Measurements from ENCODE around the gene KRTAP10-3. TPM values are rescaled to one million over a fixed set of nuclear protein-coding genes. Genes with fewer than 3 reads are reported as not detected.

Gene KRTAP10-3
- total RNA-seq, 1 donor from 2014 or later: not detected

DNA sequence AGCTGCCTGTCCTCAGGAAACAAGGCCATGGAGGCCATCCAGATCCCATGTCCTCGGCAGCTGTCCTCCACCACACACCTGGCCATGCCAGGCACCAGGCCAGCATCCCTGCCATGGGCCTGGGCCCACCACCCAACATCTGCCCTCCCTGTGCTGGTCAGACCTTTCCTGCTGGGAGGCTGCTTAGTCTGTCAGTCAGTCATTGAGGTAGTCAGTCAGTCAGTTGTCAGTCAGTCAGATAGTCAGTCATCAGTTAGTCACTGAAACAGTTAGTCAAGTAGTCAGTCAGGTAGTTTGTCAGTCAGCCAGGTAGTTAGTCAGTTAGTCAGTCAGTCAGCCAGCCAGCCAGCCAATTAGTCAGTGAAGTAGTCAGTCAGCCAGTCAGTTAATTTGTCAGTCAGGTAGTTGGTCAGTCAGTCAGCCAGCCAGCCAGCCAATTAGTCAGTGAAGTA lies 35.8 kb downstream of the KRTAP10-3 start:
- Mint-ChIP-seq H3K9me3 (ENCODE audit: unreplicated experiment) (peaks cover 9% of the 10 kb centered on the region), H3K27ac (ENCODE audit: unreplicated experiment) (no peak overlapping the region), H3K27me3 (ENCODE audit: unreplicated experiment) (peaks cover 5% of the 10 kb centered on the region), H3K4me3 (ENCODE audit: unreplicated experiment) (no peak overlapping the region), H3K4me1 (ENCODE audit: low read depth, unreplicated experiment) (no peaks in the 10 kb centered on the region), H3K36me3 (ENCODE audit: unreplicated experiment) (no peaks in the 10 kb centered on the region)
- DNase-seq: peak; percentile 28
- TF ChIP-seq, protein P1, sequence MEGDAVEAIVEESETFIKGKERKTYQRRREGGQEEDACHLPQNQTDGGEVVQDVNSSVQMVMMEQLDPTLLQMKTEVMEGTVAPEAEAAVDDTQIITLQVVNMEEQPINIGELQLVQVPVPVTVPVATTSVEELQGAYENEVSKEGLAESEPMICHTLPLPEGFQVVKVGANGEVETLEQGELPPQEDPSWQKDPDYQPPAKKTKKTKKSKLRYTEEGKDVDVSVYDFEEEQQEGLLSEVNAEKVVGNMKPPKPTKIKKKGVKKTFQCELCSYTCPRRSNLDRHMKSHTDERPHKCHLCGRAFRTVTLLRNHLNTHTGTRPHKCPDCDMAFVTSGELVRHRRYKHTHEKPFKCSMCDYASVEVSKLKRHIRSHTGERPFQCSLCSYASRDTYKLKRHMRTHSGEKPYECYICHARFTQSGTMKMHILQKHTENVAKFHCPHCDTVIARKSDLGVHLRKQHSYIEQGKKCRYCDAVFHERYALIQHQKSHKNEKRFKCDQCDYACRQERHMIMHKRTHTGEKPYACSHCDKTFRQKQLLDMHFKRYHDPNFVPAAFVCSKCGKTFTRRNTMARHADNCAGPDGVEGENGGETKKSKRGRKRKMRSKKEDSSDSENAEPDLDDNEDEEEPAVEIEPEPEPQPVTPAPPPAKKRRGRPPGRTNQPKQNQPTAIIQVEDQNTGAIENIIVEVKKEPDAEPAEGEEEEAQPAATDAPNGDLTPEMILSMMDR (IDR thresholded peaks at IDR 0.05; ENCODE audit: partially characterized antibody, unreplicated experiment): no peak

DNA sequence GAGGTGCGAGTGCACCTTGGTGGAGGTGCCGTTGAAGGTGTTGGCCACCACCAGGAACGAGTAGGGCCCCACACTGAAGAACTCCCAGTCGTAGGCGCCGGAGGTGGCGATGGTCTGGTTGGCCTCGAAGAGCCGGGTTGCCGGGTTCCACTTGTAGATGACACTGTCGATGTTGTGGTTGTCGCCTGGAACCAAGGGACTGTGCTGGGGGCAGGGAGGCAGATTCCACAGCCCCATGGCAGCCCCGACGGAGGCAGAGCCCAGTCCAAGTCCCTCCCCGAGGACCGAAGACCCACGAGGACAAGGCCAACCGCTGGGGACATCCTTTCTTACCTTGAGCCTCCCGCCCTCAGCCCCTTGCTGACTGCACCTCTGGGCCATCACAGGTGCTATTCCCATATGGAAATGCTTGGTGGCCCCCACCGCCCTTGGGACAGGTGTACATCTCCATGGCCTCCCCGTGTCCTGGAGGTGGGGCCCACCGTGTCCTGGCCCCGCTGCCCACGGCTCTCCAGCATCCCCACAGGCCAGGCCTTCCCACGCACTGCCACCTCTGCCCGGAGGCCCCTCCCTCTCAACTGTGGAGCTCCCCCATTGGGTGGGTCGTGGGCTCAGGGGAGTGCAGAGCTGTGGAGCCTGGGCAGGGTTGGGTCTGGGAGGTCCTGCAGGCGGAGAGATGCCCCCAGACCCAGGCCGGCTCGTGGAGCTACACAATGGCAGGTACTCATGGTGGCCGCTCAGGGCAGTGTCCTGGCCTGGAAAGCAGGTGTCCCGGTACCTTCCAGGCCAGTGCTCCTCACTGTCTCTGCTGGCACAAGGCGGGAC lies 36.5 kb downstream of the KRTAP10-3 start:
- Mint-ChIP-seq H3K27ac (ENCODE audit: unreplicated experiment) (no peak overlapping the region), H3K27me3 (ENCODE audit: unreplicated experiment) (peaks cover 5% of the 10 kb centered on the region), H3K36me3 (ENCODE audit: unreplicated experiment) (peaks cover under 1% of the 10 kb centered on the region), H3K9me3 (ENCODE audit: unreplicated experiment) (peaks cover 9% of the 10 kb centered on the region), H3K4me3 (ENCODE audit: unreplicated experiment) (no peak overlapping the region), H3K4me1 (ENCODE audit: low read depth, unreplicated experiment) (no peaks in the 10 kb centered on the region)
- DNase-seq: peak; percentile 13
- TF ChIP-seq, protein P1 (IDR thresholded peaks at IDR 0.05; ENCODE audit: partially characterized antibody, unreplicated experiment): no peak

DNA sequence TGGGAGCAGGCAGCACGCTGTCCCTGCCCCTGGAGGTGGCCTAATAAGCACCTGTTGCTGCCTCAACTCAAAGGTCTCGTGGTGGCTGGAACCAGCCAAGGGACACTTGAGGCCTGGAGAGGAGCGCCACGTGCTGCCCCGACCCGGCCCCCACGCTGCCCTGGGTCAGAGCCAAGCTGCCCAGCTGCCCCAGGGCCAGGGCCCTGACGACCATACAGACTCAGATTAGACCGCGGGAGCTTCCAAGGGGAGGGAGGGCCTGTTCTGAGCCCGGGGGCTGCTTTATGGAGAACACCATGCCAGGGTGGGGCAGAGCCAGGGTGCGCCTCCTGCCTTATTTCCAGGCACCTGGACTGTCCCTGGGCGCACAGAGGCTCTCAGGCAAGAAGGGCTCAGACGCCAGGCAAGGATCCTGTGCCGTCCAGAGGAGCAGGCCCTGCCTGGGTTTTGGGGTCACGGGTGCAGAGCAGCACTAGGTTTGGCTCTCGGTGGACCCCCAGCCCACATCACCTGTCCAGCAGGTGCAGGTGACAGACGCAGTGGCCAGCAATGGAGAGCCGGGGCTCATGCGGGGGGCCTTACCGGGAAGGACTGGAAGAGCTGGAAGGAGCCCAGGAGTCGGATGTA lies 37.2 kb downstream of the KRTAP10-3 start:
- TF ChIP-seq, protein P1 (IDR thresholded peaks at IDR 0.05; ENCODE audit: partially characterized antibody, unreplicated experiment): no peak
- Mint-ChIP-seq H3K4me3 (ENCODE audit: unreplicated experiment) (no peak overlapping the region), H3K4me1 (ENCODE audit: low read depth, unreplicated experiment) (no peaks in the 10 kb centered on the region), H3K9me3 (ENCODE audit: unreplicated experiment) (peaks cover 12% of the 10 kb centered on the region), H3K27me3 (ENCODE audit: unreplicated experiment) (peaks cover 4% of the 10 kb centered on the region), H3K27ac (ENCODE audit: unreplicated experiment) (no peak overlapping the region), H3K36me3 (ENCODE audit: unreplicated experiment) (peaks cover 4% of the 10 kb centered on the region)
- peak; percentile 12 for DNase-seq

DNA sequence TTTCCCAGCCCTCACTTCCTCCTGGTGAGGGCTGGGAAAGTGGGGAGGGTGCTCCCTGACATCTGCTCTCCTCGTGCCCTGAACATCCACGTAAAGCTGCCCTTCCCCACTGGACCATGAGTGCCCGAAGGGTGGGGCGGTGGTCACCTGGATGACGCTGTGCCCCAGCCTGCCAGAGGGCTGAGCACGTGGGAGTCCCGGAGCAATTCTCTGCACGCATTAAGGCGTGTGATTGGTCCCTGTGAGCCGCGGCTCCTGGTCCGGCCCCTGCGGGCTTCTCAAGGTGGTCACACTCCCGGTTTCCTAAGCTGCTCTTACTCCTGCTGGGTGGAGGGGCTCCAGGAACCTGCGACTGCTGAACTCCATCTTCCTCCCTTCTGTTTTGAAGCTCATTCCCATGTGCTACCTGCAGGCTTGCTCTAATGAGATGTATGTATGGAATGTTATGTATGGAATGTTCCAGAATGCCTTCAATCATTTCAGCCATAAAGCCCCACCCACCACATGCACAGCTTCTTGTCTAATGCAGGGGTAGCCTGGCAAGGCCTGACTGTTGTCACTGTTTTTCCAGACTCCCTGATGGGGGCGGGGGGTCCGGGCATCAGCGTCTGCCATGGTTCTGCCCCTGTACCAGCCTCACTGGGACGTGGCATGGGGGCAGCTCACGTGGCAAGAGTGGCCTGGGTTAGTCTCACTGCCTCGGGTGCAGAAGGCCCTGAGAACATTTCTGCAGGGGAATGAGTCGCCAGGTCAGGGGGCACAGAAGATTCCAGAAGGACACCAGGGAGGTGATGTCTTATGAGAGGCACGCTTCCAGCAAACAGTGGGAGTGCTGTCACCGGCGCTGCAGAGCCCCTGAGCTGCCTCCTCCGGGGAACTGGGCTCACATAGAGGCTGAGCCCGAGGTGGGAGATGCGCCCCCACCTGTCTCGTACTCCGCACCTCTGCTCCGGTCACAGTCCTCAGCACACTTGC lies 38.0 kb downstream of the KRTAP10-3 start:
- Mint-ChIP-seq H3K4me3 (ENCODE audit: unreplicated experiment) (no peak overlapping the region), H3K27ac (ENCODE audit: unreplicated experiment) (no peak overlapping the region)

More for the DNA sequence above, 38.0 kb downstream of the KRTAP10-3 start:
- TF ChIP-seq, protein P1 (IDR thresholded peaks at IDR 0.05; ENCODE audit: partially characterized antibody, unreplicated experiment): no peak
- no peaks in the 10 kb centered on the region for H3K4me1 Mint-ChIP-seq (ENCODE audit: low read depth, unreplicated experiment)
- peaks cover 12% of the 10 kb centered on the region for H3K9me3 Mint-ChIP-seq (ENCODE audit: unreplicated experiment)
- peak; percentile 11 for DNase-seq
- peaks cover 4% of the 10 kb centered on the region for H3K36me3 Mint-ChIP-seq (ENCODE audit: unreplicated experiment)
- H3K27me3 Mint-ChIP-seq (ENCODE audit: unreplicated experiment): peaks cover 4% of the 10 kb centered on the region

Measured in glutamatergic neuron (in vitro differentiated cells).